NCI-H1930 (cell line): ENCODE results near the gene PHF5A.
A peak's percentile ranks its signal among the peaks of the same experiment; 100 is the strongest.
"Not testable (repeated sequence)": the region's sequence is repeated elsewhere in the genome, so short reads cannot be mapped to it uniquely, and the experiment has no call there.

Source experiments
- DNase-seq, 2 experiments: peaks; one replicate each; lab custom pipeline; 2025; lab: John Stamatoyannopoulos, UW

The PHF5A gene

DNA sequence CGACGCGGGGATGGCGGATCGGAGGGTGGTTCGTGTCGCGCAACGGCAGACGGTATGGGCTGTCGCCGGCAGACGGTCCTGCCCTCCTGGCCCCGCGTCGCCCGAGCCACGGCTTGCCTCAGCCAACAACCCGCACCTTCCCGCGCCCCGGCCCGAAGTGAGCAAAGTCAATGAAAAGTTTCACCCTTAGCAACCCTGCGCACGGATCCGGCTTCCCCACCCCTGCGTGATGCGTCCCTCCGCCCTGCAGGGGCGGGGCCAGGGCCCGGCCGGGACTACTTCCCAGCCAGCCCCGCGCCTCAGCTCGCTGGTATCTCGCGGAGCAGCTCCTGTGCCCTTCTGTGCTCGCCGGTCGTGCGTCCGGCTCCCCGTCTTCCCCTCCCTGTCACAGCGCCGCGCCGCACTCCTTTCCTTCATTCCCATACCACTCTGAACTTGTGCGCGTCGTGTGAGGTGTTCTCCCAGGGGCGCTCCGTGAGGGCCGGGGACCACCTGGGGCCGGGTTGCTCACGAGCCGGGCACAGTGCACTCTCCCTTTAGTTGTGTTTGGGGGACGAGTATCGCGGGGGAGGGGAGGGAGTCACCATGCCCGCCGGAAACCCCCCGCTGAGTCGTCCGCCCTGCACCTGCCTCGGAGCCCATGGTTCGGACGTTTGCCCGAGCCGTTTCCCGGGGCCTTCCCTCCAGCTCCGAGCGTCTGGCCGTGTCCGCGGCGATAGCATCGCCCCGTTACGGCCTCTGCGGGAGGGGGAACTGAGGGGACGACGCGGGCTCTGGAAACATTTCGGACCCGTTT is 21.7 kb downstream of the PHF5A start, which contains the start of gene TOB2:
Gene TOB2, minus strand, starts transcription at position 163 of the 796 bp plus-strand sequence. CDS start 9,456 bp downstream, outside the sequence.
- DNase-seq, result peak; percentile 87 to 95

- DNase-seq, result no peak
Measured at GRCh38 chr22:41446057-41446501, 22.4 kb downstream of the PHF5A start.

- no peak for DNase-seq
Measured at GRCh38 chr22:41445129-41446056, 23.1 kb downstream of the PHF5A start.

DNA sequence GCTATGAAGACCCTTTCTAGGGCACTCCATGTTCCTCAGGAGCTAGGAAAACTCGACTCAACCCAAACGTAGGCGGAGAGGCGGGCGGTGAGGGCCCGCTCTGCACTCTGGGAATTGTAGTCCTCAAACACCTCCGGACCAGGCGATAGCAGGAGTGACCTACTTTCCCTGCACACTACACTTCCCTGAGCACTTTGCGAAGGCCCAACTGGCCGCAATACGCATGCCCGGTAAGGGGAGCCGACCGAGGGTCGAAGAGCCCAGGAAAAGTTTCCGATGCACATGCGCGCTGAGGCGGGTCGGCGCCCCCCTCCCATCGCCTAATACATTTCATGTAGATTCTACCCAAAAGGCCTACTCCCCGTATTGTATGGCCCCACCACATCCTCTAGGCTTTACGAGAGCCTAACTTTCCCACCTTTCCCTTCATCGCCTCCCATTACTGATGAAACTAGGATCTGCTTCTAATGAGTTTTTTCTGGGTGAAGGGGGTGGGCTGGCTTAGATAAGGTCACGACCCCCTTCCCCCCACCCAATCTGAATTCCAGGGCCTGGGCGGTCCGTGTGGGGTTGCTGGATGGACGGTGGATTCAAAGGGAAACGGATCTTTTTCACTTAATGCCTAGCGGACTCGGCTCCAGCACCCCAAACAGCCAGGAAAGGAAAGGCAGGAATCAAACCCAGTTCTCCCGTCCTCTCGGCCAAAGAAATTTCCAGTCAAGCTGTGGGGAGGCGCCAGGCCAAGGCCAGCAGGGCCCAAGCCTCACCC is 23.9 kb downstream of the PHF5A start:
- peak; percentile 90 to 95 for DNase-seq

GRCh38 chr22:41442240-41442792 is 26.2 kb downstream of the PHF5A start:
- DNase-seq, result no peak

GRCh38 chr22:41440511-41440910 is 28.0 kb downstream of the PHF5A start:
- DNase-seq, result not testable (repeated sequence)

DNA sequence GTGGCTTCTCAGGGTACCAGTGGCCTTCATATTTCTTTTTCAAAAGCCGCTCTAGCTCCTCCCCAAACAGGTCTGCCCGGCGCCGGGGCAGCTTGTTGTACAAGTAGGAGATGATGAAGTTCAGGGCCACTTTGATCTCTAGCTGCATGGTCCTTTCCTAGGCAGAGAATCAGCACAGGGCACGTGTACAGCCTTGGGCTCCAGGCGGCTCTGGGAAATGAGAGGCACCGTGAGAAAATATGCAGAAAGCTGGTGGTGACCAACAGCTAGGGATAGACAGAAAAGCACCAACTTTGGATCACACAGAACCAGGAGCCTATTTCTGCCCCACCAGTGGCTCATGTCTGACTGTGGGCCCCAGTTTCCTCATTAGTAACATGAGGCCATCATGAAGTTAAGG is 31.3 kb downstream of the PHF5A start:
- no peak for DNase-seq

GRCh38 chr22:41436322-41437113 is 32.0 kb downstream of the PHF5A start:
- no peak for DNase-seq

DNA sequence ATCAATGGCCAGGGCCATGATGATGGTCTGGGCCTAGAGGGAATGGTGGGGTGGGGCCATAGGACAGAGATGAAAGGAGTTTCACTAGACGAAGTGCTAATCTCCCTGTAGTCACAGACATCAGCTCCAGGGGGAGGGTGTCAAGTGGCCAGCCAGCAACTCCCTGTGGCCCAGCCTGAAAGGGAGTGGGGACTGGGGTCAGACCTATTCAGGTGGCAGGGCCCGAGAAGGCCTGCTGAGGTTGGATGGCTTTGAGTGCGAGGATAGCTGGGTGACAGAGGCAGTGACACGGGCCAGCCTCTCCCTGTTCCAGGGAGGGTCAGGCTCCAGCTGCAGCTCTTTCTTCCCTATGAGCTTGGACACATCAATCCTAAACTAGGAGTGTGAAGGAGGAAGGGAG is 32.9 kb downstream of the PHF5A start:
- no peak for DNase-seq

GRCh38 chr22:41434361-41435003 is 34.0 kb downstream of the PHF5A start:
- DNase-seq, result not testable (repeated sequence)

- DNase-seq, result not testable (repeated sequence)
Measured at GRCh38 chr22:41433480-41433879, 35.0 kb downstream of the PHF5A start.

DNA sequence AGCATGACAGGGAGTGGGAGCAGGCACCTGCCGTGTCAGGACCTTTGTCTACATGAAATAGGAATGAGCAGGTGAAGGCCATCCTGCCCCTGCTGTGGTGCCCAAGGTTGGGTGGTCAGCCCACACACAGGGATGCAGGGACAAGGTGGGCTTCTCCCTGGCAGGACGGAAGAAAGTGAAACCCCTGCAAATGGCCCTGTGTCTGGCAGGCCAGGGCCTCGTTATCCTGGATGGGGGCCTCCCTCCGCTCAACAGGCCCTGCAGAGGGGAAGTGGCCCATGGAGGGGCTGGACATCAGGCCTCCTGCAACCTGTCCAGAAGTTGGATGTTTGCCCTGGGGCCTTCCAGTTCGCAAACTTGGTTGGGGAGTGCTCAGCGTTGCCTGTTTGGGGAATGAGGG is 36.8 kb downstream of the PHF5A start:
- no peak for DNase-seq

DNA sequence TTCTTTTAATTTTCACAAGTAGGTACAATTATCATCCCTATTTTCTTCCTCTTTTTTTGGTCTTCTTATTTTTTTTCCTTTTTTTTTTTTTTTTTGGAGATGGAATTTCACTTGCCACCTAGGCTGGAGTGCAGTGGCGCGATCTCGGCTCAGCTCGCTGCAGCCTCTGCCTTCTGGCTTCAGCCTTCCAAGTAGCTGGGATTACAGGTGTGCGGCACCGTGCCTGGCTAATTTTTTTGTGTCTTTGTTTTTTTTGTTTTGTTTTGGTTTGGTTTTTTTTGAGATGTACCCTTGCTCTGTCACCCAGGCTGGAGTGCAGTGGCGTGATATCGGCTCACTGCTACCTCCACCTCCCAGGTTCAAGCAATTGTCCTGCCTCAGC is 38.5 kb downstream of the PHF5A start:
- no peak for DNase-seq

- no peak for DNase-seq
Measured at GRCh38 chr22:41429232-41429950, 39.1 kb downstream of the PHF5A start.

- DNase-seq, result no peak
Measured at GRCh38 chr22:41425660-41426365, 42.7 kb downstream of the PHF5A start.

GRCh38 chr22:41418717-41419116 is 49.8 kb downstream of the PHF5A start:
- no peak for DNase-seq

GRCh38 chr22:41417622-41418390 is 50.7 kb downstream of the PHF5A start:
- no peak for DNase-seq

DNA sequence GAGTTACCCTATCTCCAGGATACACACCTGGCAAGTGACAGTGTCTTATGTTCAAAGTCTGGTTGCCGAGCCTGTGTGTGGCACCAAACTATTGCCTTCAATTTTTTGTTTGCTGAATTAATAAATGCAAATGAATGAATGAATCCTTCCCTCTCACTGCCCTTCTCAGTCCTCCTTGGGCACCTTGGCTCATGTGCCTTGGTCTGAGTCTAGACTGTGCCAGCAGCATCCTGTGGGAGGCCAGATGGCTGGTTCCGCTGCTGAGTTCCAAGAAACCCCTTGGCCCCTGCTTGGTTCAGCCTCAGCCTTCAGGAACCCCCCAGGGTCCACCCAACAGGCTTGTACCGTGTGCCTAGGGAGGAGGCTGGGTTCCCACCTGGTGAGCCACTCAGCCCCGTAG is 52.9 kb downstream of the PHF5A start:
- DNase-seq, result no peak
